ENCODE measurements around the gene TPRX1. TPM values are rescaled to one million over a fixed set of nuclear protein-coding genes. Genes with fewer than 3 reads are reported as not detected.
A peak's percentile ranks its signal among the peaks of the same experiment; 100 is the strongest.
"Not testable (repeated sequence)": the region's sequence is repeated elsewhere in the genome, so short reads cannot be mapped to it uniquely, and the experiment has no call there.

Gene TPRX1
- total RNA-seq, 1 donor, result not detected

DNA sequence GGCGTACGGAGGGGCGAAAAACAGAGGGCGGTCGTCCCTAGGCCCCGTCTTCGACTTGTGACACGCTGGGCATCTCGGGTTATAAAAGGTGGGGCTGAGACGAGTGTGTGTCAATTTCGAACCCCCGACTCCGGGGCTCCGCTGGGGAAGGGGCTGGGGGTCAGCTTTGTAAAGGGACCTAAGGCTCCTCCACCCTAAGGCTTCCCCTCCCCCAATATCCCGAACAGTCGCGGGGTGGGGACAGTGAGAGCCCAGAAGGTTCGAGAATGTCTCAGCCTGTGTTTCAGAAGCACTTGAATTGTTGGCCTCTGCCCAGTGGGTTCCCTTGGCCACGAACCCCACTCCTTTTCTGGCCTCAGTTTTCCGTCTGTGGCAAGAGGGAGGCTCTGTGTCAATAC lies 25.4 kb downstream of the TPRX1 start:
- Histone ChIP-seq H3K4me2 (ENCODE audit: insufficient read depth, low read length) (peak overlapping the region; percentile 96), H4K20me1 (ENCODE audit: insufficient read depth, low read length) (peaks cover 27% of the 10 kb centered on the region), H3K9me3 (ENCODE audit: low read depth, low read length) (no peaks in the 10 kb centered on the region), H3K79me2 (ENCODE audit: insufficient read depth, low read length) (peaks cover 37% of the 10 kb centered on the region), H3K4me1 (ENCODE audit: insufficient read depth, low read length) (peaks cover 14% of the 10 kb centered on the region), H3K27me3 (ENCODE audit: insufficient read depth, low read length) (no peaks in the 10 kb centered on the region), H3K27ac (ENCODE audit: low read depth, low read length) (peak overlapping the region; percentile 96), H3K4me3 (ENCODE audit: insufficient read depth, low read length) (peak overlapping the region; percentile 98), H2AFZ (ENCODE audit: low read length) (peak overlapping the region; percentile 99), H3K36me3 (ENCODE audit: insufficient read depth, low read length) (peaks cover 28% of the 10 kb centered on the region)
- TF ChIP-seq, protein P1, sequence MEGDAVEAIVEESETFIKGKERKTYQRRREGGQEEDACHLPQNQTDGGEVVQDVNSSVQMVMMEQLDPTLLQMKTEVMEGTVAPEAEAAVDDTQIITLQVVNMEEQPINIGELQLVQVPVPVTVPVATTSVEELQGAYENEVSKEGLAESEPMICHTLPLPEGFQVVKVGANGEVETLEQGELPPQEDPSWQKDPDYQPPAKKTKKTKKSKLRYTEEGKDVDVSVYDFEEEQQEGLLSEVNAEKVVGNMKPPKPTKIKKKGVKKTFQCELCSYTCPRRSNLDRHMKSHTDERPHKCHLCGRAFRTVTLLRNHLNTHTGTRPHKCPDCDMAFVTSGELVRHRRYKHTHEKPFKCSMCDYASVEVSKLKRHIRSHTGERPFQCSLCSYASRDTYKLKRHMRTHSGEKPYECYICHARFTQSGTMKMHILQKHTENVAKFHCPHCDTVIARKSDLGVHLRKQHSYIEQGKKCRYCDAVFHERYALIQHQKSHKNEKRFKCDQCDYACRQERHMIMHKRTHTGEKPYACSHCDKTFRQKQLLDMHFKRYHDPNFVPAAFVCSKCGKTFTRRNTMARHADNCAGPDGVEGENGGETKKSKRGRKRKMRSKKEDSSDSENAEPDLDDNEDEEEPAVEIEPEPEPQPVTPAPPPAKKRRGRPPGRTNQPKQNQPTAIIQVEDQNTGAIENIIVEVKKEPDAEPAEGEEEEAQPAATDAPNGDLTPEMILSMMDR (IDR thresholded peaks at IDR 0.05; ENCODE audit: extremely low read depth, low read depth, low read length), result no peak
- peak; percentile 82 for DNase-seq (ENCODE audit: insufficient read length, low spot score, missing footprints)

GRCh38 chr19:47778049-47778953 lies 26.1 kb downstream of the TPRX1 start, which contains the start of gene SELENOW:
Gene SELENOW (plus strand): TSS chr19:47778703. CDS start chr19:47778786, 83 bp downstream.
- peak within 1 kb of the TSS; percentile 96 for H3K4me2 ChIP-seq (ENCODE audit: insufficient read depth, low read length)
- peaks cover 14% of the 10 kb centered on the region for H3K4me1 ChIP-seq (ENCODE audit: insufficient read depth, low read length)
- no peaks in the 10 kb centered on the region for H3K9me3 ChIP-seq (ENCODE audit: low read depth, low read length)
- H3K27ac ChIP-seq (ENCODE audit: low read depth, low read length), result peak within 1 kb of the TSS; percentile 96
- H2AFZ ChIP-seq (ENCODE audit: low read length), result peak within 1 kb of the TSS; percentile 99
- peaks cover 37% of the 10 kb centered on the region for H3K79me2 ChIP-seq (ENCODE audit: insufficient read depth, low read length)
- DNase-seq (ENCODE audit: insufficient read length, low spot score, missing footprints), result peak; percentile 97
- no peaks in the 10 kb centered on the region for H3K27me3 ChIP-seq (ENCODE audit: insufficient read depth, low read length)
- peak within 1 kb of the TSS; percentile 98 for H3K4me3 ChIP-seq (ENCODE audit: insufficient read depth, low read length)
- TF ChIP-seq, protein P1 (IDR thresholded peaks at IDR 0.05; ENCODE audit: extremely low read depth, low read depth, low read length), result no peak
- peaks cover 22% of the 10 kb centered on the region for H3K36me3 ChIP-seq (ENCODE audit: insufficient read depth, low read length)
- peaks cover 27% of the 10 kb centered on the region for H4K20me1 ChIP-seq (ENCODE audit: insufficient read depth, low read length)

DNA sequence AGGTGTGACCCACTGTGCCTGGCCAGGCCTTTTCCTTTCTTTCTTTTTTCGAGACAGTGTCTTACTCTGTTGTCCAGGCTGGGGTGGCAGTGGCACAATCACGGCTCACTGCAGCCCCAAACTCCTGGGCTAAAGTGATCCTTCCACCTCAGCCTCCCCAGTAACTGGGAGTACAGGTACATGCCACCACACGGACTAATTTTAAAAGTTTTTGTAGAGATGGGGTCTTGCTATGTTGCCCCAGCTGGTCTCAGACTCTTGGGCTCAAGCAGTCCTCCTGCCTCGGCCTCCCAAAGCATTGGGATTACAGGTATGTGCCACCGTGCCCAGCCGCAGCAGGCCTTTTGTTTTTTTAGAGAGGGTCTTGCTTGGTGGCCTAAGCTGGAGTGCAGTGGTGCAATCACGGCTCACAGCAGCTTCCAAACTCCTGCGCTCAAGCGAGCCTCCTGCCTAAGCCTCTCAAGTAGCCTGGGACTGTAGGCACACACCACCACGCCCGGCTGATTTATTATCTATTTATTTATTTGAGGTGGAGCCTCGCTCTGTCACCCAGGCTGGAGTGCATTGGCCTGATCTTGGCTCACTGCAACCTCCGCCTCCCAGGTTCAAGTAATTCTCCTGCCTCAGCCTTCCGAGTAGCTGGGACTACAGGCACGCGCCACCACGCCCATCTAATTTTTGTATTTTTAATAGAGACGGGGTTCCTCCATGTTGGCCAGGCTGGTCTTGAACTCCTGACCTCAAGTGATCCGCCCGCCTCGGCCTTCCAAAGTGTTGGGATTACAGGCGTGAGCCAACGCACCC lies 26.9 kb downstream of the TPRX1 start:
- not testable (repeated sequence) for H3K9me3 ChIP-seq (ENCODE audit: low read depth, low read length); H3K27me3 ChIP-seq (ENCODE audit: insufficient read depth, low read length); DNase-seq (ENCODE audit: insufficient read length, low spot score, missing footprints); H3K27ac ChIP-seq (ENCODE audit: low read depth, low read length); H2AFZ ChIP-seq (ENCODE audit: low read length)
- Histone ChIP-seq H3K36me3 (ENCODE audit: insufficient read depth, low read length) (peaks cover 17% of the 10 kb centered on the region), H3K4me1 (ENCODE audit: insufficient read depth, low read length) (peaks cover 14% of the 10 kb centered on the region), H3K79me2 (ENCODE audit: insufficient read depth, low read length) (peaks cover 37% of the 10 kb centered on the region), H4K20me1 (ENCODE audit: insufficient read depth, low read length) (peaks cover 27% of the 10 kb centered on the region), H3K4me3 (ENCODE audit: insufficient read depth, low read length) (peak overlapping the region; percentile 98), H3K4me2 (ENCODE audit: insufficient read depth, low read length) (peak overlapping the region; percentile 96)

DNA sequence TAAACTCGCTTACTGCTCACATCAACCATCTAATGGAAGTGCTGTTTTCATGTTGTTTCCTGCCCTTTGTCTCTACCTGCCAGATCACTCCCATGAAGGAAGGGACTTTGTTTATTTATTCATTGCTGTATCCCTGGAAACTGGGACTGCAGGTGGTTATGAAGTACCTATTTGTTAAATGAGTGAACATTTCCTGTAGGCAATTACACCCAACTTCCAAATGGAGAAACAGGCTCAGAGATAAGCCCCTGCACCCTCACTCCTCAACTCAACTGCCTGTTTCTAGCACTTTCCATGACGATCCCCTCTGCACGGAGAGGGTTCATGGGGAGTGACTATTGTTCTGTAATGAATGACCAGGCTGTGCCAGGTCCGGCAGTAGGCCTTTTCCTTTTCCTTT lies 27.8 kb downstream of the TPRX1 start:
- TF ChIP-seq, protein P1 (IDR thresholded peaks at IDR 0.05; ENCODE audit: extremely low read depth, low read depth, low read length), result no peak
- Histone ChIP-seq H3K4me1 (ENCODE audit: insufficient read depth, low read length) (peaks cover 14% of the 10 kb centered on the region), H3K79me2 (ENCODE audit: insufficient read depth, low read length) (peaks cover 37% of the 10 kb centered on the region), H3K27me3 (ENCODE audit: insufficient read depth, low read length) (peaks cover 2% of the 10 kb centered on the region), H3K4me2 (ENCODE audit: insufficient read depth, low read length) (no peak overlapping the region), H3K27ac (ENCODE audit: low read depth, low read length) (no peak overlapping the region), H3K4me3 (ENCODE audit: insufficient read depth, low read length) (no peak overlapping the region), H2AFZ (ENCODE audit: low read length) (no peak overlapping the region), H3K36me3 (ENCODE audit: insufficient read depth, low read length) (peaks cover 10% of the 10 kb centered on the region), H4K20me1 (ENCODE audit: insufficient read depth, low read length) (peaks cover 20% of the 10 kb centered on the region), H3K9me3 (ENCODE audit: low read depth, low read length) (no peaks in the 10 kb centered on the region)
- DNase-seq (ENCODE audit: insufficient read length, low spot score, missing footprints), result no peak

DNA sequence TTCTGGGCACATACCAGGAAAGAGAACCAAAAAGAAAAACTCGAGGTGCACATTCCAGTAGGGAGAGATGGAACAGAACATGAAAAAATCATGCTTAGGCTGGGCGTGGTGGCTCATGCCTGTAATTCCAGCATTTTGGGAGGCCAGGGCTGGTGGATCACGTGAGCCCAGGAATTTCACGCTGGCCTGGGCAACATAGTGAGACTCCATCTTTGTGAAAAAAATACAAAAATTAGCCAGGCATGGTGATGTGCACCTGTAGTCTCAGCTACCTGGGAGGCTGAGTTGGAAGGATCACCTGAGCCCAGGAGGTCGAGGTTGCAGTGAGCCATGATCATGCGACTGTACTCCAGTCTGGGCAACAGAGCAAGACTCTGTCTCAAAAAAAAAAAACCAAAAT lies 33.1 kb downstream of the TPRX1 start:
- not testable (repeated sequence) for H3K4me2 ChIP-seq (ENCODE audit: insufficient read depth, low read length); DNase-seq (ENCODE audit: insufficient read length, low spot score, missing footprints); H4K20me1 ChIP-seq (ENCODE audit: insufficient read depth, low read length); H2AFZ ChIP-seq (ENCODE audit: low read length); H3K4me3 ChIP-seq (ENCODE audit: insufficient read depth, low read length); H3K27ac ChIP-seq (ENCODE audit: low read depth, low read length); H3K9me3 ChIP-seq (ENCODE audit: low read depth, low read length); H3K36me3 ChIP-seq (ENCODE audit: insufficient read depth, low read length); H3K4me1 ChIP-seq (ENCODE audit: insufficient read depth, low read length); H3K27me3 ChIP-seq (ENCODE audit: insufficient read depth, low read length); H3K79me2 ChIP-seq (ENCODE audit: insufficient read depth, low read length)

Measured in osteoblast (primary cell).